Transverse colon (tissue), 4 donors: ENCODE measurements around the gene PCDHB9.
"Not testable (repeated sequence)": the region's sequence is repeated elsewhere in the genome, so short reads cannot be mapped to it uniquely, and the experiment has no call there.

Experiments
- CTCF ChIP-seq, 5 experiments: fragments of 200-600 bp in 3 of 5; fragments of 450-650 bp in 2 of 5; sonication (generic) in 3 of 5; IDR thresholded peaks; 1 replicate in 2 of 5; 2 replicates in 3 of 5; pipeline ENCODE4 v1.5.1; 2016 to 2017; ENCODE audit warnings: antibody characterized with exemption in 5 of 5, inconsistent platforms in 3 of 5, mild to moderate bottlenecking in 2 of 5, moderate library complexity in 1 of 5
- EP300 ChIP-seq: sonication (generic); formaldehyde crosslinking; IDR thresholded peaks from one replicate; pipeline ENCODE4 v1.6.1; 2017; ENCODE audit warnings: antibody characterized with exemption, low read depth
- POLR2A ChIP-seq: fragments of 450-650 bp; IDR thresholded peaks from one replicate; pipeline ENCODE4 v1.6.1; 2016; ENCODE audit warnings: antibody characterized with exemption, mild to moderate bottlenecking, moderate library complexity
- POLR2AphosphoS5 ChIP-seq, 3 donors: sonication (generic); formaldehyde crosslinking; IDR thresholded peaks; one replicate each; pipeline ENCODE4 v1.6.1; 2016; ENCODE audit warnings: antibody characterized with exemption in 3 of 3

GRCh38 chr5:141157356-141157755 lies 29.6 kb upstream of the PCDHB9 start:
- not testable (repeated sequence) for TF ChIP-seq CTCF (IDR thresholded peaks at IDR 0.05); POLR2A; EP300; POLR2AphosphoS5 (IDR thresholded peaks at IDR 0.05)
